GM23338 (cell line): ENCODE measurements around the gene PTPN18. TPM values are rescaled to one million over a fixed set of nuclear protein-coding genes. Genes with fewer than 3 reads are reported as not detected.
A peak's percentile ranks its signal among the peaks of the same experiment; 100 is the strongest.

Experiments used
- ATAC-seq: fragments of 200-7000 bp; cut with Tn5 transposase; 3 replicates; pipeline ENCODE4 v1.9.1; 2020
- DNase-seq: peaks from one replicate; pipeline ENCODE4 v3.0.0-alpha.2; 2015; ENCODE audit warnings: low spot score
- H2AFZ ChIP-seq: fragments of 200-600 bp; sonication (generic); 2 replicates; pipeline ENCODE4 v1.8.0; 2016; ENCODE audit warnings: antibody characterized with exemption, mild to moderate bottlenecking, moderate library complexity
- H3F3A ChIP-seq: fragments of 200-600 bp; sonication (generic); replicated peaks from 2 replicates; pipeline ENCODE4 v1.8.0; 2017; ENCODE audit warnings: antibody characterized with exemption, mixed run types, low read depth
- H3K27ac ChIP-seq: fragments of 200-600 bp; sonication (generic); 2 replicates; pipeline ENCODE4 v1.6.1; 2016; ENCODE audit warnings: low read depth
- H3K27me3 ChIP-seq: fragments of 200-600 bp; sonication (generic); 2 replicates; pipeline ENCODE4 v1.8.0; 2016; ENCODE audit warnings: mild to moderate bottlenecking, mixed run types, moderate library complexity; ENCODE audit not compliant: insufficient read depth
- H3K36me3 ChIP-seq: fragments of 200-600 bp; sonication (generic); 2 replicates; pipeline ENCODE4 v1.8.0; 2016; ENCODE audit warnings: mild to moderate bottlenecking; ENCODE audit not compliant: insufficient read depth
- H3K4me1 ChIP-seq: fragments of 200-600 bp; sonication (generic); 2 replicates; pipeline ENCODE4 v1.8.0; 2016; ENCODE audit warnings: mild to moderate bottlenecking, moderate library complexity; ENCODE audit not compliant: insufficient read depth
- H3K4me2 ChIP-seq: fragments of 200-600 bp; sonication (generic); 2 replicates; pipeline ENCODE4 v1.7.1; 2017; ENCODE audit warnings: mixed run types
- H3K4me3 ChIP-seq: fragments of 200-600 bp; sonication (generic); 2 replicates; pipeline ENCODE4 v1.6.1; 2016; ENCODE audit warnings: mixed run types
- H3K79me2 ChIP-seq: fragments of 200-600 bp; sonication (generic); replicated peaks from 2 replicates; pipeline ENCODE4 v1.8.0; 2017; ENCODE audit warnings: mild to moderate bottlenecking; ENCODE audit not compliant: insufficient read depth
- H3K9me2 ChIP-seq: fragments of 200-600 bp; sonication (generic); 2 replicates; pipeline ENCODE4 v1.8.0; 2017; ENCODE audit not compliant: insufficient read depth
- H4K20me1 ChIP-seq: fragments of 200-600 bp; sonication (generic); replicated peaks from 2 replicates; pipeline ENCODE4 v1.8.0; 2017; ENCODE audit warnings: mild to moderate bottlenecking; ENCODE audit not compliant: insufficient read depth
- H3K27ac Mint-ChIP-seq: 2 replicates; pipeline ENCODE4 v1.8.0; 2020; ENCODE audit warnings: inconsistent platforms, mild to moderate bottlenecking, moderate library complexity, mixed read lengths
- H3K27me3 Mint-ChIP-seq: 3 replicates; pipeline ENCODE4 v1.8.0; 2022; ENCODE audit warnings: low read depth, mild to moderate bottlenecking, moderate library complexity, mixed read lengths, inconsistent platforms; ENCODE audit not compliant: insufficient read depth, poor library complexity
- H3K36me3 Mint-ChIP-seq: 3 replicates; pipeline ENCODE4 v1.8.0; 2021; ENCODE audit warnings: low read depth, mild to moderate bottlenecking, inconsistent platforms, moderate library complexity, mixed read lengths
- H3K4me1 Mint-ChIP-seq: 3 replicates; pipeline ENCODE4 v1.8.0; 2020; ENCODE audit warnings: mild to moderate bottlenecking, inconsistent platforms, mixed read lengths
- H3K4me3 Mint-ChIP-seq: 3 replicates; pipeline ENCODE4 v1.8.0; 2021; ENCODE audit warnings: moderate library complexity, mild to moderate bottlenecking, inconsistent platforms, mixed read lengths
- H3K9me3 Mint-ChIP-seq: 3 replicates; pipeline ENCODE4 v1.8.0; 2020; ENCODE audit warnings: moderate library complexity, mild to moderate bottlenecking, inconsistent platforms, mixed read lengths
- CREB1 ChIP-seq: fragments of 250-450 bp; sonication (Bioruptor Pico); IDR thresholded peaks from 2 replicates; pipeline ENCODE4 v1.5.0; 2020; ENCODE audit warnings: low read depth, mild to moderate bottlenecking, moderate library complexity
- EZH2 ChIP-seq: fragments of 200-600 bp; sonication (generic); IDR thresholded peaks from one replicate; pipeline ENCODE4 v1.8.0; 2017; ENCODE audit warnings: antibody characterized with exemption, mild to moderate bottlenecking, low read depth; ENCODE audit not compliant: unreplicated experiment
- EZH2phosphoT487 ChIP-seq: fragments of 200-600 bp; sonication (generic); IDR thresholded peaks from one replicate; pipeline ENCODE4 v1.8.1; 2018; ENCODE audit warnings: antibody characterized with exemption; ENCODE audit not compliant: unreplicated experiment
- JUNB ChIP-seq: IDR thresholded peaks from one replicate; pipeline ENCODE4 v1.6.1; 2016; ENCODE audit warnings: antibody characterized with exemption; ENCODE audit not compliant: unreplicated experiment
- NANOG ChIP-seq: IDR thresholded peaks from 2 replicates; pipeline ENCODE4 v1.6.1; 2016; ENCODE audit warnings: antibody characterized with exemption, borderline replicate concordance
- POLR2AphosphoS5 ChIP-seq: IDR thresholded peaks from 2 replicates; pipeline ENCODE4 v1.6.1; 2016; ENCODE audit warnings: antibody characterized with exemption, low read depth
- STAT1 ChIP-seq: IDR thresholded peaks from one replicate; pipeline ENCODE4 v1.6.1; 2016; ENCODE audit warnings: antibody characterized with exemption; ENCODE audit not compliant: unreplicated experiment
- ZNF114 ChIP-seq: fragments of 250-450 bp; sonication (Bioruptor Pico); IDR thresholded peaks from 2 replicates; pipeline ENCODE4 v1.5.0; 2020; ENCODE audit warnings: mild to moderate bottlenecking, moderate library complexity
- ZNF331 ChIP-seq: fragments of 250-450 bp; sonication (Bioruptor Pico); IDR thresholded peaks from 2 replicates; pipeline ENCODE4 v1.5.0; 2020; ENCODE audit warnings: low read depth, mild to moderate bottlenecking, moderate library complexity
- polyA plus RNA-seq: library from polyadenylated mRNA; unstranded; fragments of >200 nt; fragmentation: Nextera tagmentation; extraction: Ambion mirVana; gene quantifications from 2 replicates; pipeline ENCODE4 v1.2.1, GENCODE V29; 2016
- total RNA-seq: library from RNA; depleted of rRNA; stranded (reverse); fragments of >200 nt; shearing (Covaris generic); gene quantifications from 2 replicates; pipeline ENCODE4 v1.2.3, GENCODE V29; 2014
- TF ChIP-seq, protein P1 (sequence below): IDR thresholded peaks from one replicate; pipeline ENCODE4 v1.6.1; 2018; ENCODE audit warnings: antibody characterized with exemption; ENCODE audit not compliant: unreplicated experiment
- TF ChIP-seq, protein P2 (sequence below), 2 experiments: fragments of 200-600 bp in 1 of 2; sonication (generic) in 1 of 2; conservative IDR thresholded peaks; 2 replicates each; pipeline versions ENCODE4 v1.5.1 to v1.6.1; 2016 to 2017; ENCODE audit warnings: antibody characterized with exemption in 2 of 2, low read depth in 2 of 2, mild to moderate bottlenecking in 2 of 2, moderate library complexity in 1 of 2
- TF ChIP-seq, protein P3 (sequence below): fragments of 250-450 bp; sonication (Bioruptor Pico); IDR thresholded peaks from 2 replicates; pipeline ENCODE4 v1.5.0; 2020; ENCODE audit warnings: mild to moderate bottlenecking, moderate library complexity
- TF ChIP-seq, protein P4 (sequence below): IDR thresholded peaks from 2 replicates; pipeline ENCODE4 v1.6.1; 2016; ENCODE audit warnings: antibody characterized with exemption

PTPN18 gene
- total and polyA plus RNA-seq, 2 experiments from 2014 or later: 10.1 to 10.9 TPM

DNA sequence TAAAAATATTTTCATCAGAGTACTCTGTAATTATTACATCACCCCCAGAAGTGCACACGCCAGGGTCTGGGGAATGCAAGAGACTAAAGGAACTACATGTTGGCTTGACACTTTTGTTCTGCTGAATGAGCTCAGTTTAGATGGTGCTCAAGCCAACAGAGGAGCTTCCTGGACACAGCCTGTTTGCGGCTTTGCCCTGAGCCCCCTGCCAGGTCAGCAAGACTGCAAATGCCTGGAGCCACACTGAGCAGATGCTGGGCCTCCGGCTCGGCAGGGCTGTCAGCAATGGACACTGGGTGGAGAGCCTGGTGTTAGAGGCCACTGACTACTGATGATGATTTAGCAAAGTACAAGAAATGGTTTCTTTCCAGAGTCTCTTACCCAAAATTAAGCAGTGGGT, 31.9 kb downstream of the PTPN18 start:
- peak; percentile 14 for ATAC-seq
- Histone ChIP-seq H3K36me3 (no peaks in the 10 kb centered on the region), H3K4me3 (no peak overlapping the region), H3K4me2 (no peak overlapping the region), H3F3A (no peaks in the 10 kb centered on the region), H3K9me2 (no peaks in the 10 kb centered on the region), H2AFZ (no peak overlapping the region), H3K4me1 (peaks cover 7% of the 10 kb centered on the region), H4K20me1 (no peaks in the 10 kb centered on the region), H3K79me2 (no peaks in the 10 kb centered on the region), H3K27me3 (peaks cover 11% of the 10 kb centered on the region), H3K27ac (no peak overlapping the region)
- Mint-ChIP-seq H3K9me3 (no peaks in the 10 kb centered on the region), H3K4me3 (no peak overlapping the region), H3K4me1 (peaks cover 21% of the 10 kb centered on the region), H3K36me3 (no peaks in the 10 kb centered on the region), H3K27me3 (peaks cover 9% of the 10 kb centered on the region), H3K27ac (no peak overlapping the region)
- no peak for TF ChIP-seq ZNF114 (CRISPR knock-in tag)
- TF ChIP-seq NANOG: no peak
- TF ChIP-seq, protein P1, sequence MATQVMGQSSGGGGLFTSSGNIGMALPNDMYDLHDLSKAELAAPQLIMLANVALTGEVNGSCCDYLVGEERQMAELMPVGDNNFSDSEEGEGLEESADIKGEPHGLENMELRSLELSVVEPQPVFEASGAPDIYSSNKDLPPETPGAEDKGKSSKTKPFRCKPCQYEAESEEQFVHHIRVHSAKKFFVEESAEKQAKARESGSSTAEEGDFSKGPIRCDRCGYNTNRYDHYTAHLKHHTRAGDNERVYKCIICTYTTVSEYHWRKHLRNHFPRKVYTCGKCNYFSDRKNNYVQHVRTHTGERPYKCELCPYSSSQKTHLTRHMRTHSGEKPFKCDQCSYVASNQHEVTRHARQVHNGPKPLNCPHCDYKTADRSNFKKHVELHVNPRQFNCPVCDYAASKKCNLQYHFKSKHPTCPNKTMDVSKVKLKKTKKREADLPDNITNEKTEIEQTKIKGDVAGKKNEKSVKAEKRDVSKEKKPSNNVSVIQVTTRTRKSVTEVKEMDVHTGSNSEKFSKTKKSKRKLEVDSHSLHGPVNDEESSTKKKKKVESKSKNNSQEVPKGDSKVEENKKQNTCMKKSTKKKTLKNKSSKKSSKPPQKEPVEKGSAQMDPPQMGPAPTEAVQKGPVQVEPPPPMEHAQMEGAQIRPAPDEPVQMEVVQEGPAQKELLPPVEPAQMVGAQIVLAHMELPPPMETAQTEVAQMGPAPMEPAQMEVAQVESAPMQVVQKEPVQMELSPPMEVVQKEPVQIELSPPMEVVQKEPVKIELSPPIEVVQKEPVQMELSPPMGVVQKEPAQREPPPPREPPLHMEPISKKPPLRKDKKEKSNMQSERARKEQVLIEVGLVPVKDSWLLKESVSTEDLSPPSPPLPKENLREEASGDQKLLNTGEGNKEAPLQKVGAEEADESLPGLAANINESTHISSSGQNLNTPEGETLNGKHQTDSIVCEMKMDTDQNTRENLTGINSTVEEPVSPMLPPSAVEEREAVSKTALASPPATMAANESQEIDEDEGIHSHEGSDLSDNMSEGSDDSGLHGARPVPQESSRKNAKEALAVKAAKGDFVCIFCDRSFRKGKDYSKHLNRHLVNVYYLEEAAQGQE: no peak
- TF ChIP-seq, protein P2, sequence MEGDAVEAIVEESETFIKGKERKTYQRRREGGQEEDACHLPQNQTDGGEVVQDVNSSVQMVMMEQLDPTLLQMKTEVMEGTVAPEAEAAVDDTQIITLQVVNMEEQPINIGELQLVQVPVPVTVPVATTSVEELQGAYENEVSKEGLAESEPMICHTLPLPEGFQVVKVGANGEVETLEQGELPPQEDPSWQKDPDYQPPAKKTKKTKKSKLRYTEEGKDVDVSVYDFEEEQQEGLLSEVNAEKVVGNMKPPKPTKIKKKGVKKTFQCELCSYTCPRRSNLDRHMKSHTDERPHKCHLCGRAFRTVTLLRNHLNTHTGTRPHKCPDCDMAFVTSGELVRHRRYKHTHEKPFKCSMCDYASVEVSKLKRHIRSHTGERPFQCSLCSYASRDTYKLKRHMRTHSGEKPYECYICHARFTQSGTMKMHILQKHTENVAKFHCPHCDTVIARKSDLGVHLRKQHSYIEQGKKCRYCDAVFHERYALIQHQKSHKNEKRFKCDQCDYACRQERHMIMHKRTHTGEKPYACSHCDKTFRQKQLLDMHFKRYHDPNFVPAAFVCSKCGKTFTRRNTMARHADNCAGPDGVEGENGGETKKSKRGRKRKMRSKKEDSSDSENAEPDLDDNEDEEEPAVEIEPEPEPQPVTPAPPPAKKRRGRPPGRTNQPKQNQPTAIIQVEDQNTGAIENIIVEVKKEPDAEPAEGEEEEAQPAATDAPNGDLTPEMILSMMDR (conservative IDR thresholded peaks at IDR 0.05; ENCODE audit: low read depth in 2 of 2): no peak
- TF ChIP-seq, protein P3, sequence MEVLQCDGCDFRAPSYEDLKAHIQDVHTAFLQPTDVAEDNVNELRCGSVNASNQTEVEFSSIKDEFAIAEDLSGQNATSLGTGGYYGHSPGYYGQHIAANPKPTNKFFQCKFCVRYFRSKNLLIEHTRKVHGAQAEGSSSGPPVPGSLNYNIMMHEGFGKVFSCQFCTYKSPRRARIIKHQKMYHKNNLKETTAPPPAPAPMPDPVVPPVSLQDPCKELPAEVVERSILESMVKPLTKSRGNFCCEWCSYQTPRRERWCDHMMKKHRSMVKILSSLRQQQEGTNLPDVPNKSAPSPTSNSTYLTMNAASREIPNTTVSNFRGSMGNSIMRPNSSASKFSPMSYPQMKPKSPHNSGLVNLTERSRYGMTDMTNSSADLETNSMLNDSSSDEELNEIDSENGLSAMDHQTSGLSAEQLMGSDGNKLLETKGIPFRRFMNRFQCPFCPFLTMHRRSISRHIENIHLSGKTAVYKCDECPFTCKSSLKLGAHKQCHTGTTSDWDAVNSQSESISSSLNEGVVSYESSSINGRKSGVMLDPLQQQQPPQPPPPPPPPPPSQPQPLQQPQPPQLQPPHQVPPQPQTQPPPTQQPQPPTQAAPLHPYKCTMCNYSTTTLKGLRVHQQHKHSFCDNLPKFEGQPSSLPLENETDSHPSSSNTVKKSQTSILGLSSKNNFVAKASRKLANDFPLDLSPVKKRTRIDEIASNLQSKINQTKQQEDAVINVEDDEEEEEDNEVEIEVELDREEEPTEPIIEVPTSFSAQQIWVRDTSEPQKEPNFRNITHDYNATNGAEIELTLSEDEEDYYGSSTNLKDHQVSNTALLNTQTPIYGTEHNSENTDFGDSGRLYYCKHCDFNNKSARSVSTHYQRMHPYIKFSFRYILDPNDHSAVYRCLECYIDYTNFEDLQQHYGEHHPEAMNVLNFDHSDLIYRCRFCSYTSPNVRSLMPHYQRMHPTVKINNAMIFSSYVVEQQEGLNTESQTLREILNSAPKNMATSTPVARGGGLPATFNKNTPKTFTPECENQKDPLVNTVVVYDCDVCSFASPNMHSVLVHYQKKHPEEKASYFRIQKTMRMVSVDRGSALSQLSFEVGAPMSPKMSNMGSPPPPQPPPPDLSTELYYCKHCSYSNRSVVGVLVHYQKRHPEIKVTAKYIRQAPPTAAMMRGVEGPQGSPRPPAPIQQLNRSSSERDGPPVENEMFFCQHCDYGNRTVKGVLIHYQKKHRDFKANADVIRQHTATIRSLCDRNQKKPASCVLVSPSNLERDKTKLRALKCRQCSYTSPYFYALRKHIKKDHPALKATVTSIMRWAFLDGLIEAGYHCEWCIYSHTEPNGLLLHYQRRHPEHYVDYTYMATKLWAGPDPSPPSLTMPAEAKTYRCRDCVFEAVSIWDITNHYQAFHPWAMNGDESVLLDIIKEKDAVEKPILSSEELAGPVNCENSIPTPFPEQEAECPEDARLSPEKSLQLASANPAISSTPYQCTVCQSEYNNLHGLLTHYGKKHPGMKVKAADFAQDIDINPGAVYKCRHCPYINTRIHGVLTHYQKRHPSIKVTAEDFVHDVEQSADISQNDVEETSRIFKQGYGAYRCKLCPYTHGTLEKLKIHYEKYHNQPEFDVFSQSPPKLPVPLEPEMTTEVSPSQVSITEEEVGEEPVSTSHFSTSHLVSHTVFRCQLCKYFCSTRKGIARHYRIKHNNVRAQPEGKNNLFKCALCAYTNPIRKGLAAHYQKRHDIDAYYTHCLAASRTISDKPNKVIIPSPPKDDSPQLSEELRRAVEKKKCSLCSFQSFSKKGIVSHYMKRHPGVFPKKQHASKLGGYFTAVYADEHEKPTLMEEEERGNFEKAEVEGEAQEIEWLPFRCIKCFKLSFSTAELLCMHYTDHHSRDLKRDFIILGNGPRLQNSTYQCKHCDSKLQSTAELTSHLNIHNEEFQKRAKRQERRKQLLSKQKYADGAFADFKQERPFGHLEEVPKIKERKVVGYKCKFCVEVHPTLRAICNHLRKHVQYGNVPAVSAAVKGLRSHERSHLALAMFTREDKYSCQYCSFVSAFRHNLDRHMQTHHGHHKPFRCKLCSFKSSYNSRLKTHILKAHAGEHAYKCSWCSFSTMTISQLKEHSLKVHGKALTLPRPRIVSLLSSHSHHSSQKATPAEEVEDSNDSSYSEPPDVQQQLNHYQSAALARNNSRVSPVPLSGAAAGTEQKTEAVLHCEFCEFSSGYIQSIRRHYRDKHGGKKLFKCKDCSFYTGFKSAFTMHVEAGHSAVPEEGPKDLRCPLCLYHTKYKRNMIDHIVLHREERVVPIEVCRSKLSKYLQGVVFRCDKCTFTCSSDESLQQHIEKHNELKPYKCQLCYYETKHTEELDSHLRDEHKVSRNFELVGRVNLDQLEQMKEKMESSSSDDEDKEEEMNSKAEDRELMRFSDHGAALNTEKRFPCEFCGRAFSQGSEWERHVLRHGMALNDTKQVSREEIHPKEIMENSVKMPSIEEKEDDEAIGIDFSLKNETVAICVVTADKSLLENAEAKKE (CRISPR knock-in tag): no peak
- TF ChIP-seq, protein P4, sequence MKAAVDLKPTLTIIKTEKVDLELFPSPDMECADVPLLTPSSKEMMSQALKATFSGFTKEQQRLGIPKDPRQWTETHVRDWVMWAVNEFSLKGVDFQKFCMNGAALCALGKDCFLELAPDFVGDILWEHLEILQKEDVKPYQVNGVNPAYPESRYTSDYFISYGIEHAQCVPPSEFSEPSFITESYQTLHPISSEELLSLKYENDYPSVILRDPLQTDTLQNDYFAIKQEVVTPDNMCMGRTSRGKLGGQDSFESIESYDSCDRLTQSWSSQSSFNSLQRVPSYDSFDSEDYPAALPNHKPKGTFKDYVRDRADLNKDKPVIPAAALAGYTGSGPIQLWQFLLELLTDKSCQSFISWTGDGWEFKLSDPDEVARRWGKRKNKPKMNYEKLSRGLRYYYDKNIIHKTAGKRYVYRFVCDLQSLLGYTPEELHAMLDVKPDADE: no peak
- no peak for TF ChIP-seq POLR2AphosphoS5
- TF ChIP-seq EZH2phosphoT487: no peak
- TF ChIP-seq CREB1 (CRISPR knock-in tag): no peak
- TF ChIP-seq JUNB: no peak
- no peak for TF ChIP-seq STAT1
- no peak for TF ChIP-seq ZNF331
- TF ChIP-seq EZH2: no peak
- DNase-seq: no peak
